HK-2 (cell line): ENCODE measurements around the gene CLDN15.
"Not testable (repeated sequence)": the region's sequence is repeated elsewhere in the genome, so short reads cannot be mapped to it uniquely, and the experiment has no call there.

Experiments used
- DNase-seq: peaks from one replicate; pipeline ENCODE4 v3.0.0-alpha.2; 2018; ENCODE audit not compliant: unreplicated experiment

Gene CLDN15

DNA sequence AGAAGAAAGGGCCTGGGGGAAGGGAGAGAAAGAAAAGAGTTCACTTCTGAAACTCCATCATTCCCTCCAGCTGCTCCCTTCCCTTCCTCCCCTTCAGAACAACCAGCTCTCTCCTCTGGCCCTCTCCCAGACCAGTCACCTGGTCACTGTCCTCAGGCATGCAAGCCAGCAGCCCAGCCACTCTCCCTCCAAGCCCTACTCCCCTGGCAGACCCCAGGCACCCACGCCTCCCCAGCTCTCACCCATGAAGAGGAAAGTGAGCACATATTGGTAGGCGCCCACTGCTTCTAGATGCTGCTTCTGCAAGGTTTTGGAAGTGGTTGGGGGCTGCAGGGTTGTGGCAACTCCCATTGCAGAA, 37.1 kb downstream of the CLDN15 start:
- DNase-seq = no peak

DNA sequence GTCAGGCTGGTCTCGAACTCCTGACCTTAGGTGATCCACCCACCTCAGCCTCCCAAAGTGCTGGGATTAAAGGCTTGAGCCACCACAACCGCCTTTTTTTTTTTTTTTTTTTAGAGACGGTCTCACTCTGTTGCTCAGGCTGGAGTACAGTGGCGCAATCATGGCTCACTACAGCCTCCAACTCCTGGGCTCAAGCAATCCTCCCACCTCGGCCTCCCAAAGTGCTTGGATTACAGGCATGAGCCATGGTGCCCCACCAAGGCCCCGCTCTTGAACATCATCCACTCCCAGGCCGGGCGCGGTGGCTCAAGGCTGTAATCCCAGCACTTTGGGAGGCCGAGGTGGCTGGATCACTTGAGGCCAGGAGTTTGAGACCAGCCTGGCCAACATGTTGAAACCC, 38.1 kb downstream of the CLDN15 start:
- DNase-seq = not testable (repeated sequence)

DNA sequence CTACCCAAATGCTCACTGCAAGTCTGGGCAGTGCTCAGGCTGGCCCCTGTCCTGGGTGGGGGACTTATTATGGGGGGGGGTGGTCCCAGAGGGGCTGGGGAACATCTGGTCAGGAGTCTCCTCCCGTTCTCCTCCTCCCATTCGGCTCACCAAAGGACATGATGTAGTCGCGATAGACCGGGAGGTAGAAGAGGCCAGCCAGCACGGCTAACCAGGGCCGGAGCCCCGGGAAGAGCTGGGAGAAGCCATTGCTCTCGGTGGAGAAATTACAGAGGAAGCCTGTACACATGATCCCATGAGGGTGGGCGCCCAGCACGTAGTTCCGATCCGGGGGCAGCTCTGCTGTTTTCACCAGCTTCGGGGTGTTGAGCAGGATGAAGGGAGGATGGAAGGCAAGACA, 39.1 kb downstream of the CLDN15 start:
- DNase-seq = no peak

DNA sequence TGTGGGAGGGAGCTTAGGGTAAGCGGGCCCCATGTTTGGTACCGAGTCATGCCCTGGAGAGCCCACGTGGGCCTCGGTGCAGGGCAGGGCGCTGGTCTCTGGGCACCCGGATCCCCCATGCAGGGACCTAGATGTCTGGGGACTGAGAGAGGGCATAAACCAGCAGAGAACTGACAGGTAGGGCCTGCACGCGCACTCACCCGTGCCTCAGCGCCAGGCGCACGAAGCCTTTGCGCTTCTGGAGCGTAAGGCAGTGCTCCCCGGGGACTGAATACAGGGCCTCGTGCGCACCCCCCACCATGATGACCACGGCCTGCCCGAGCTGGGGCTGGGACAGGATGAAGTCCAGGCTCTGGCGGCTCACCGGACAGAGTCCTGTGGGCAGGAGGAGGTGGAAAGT, 39.6 kb downstream of the CLDN15 start:
- no peak for DNase-seq

DNA sequence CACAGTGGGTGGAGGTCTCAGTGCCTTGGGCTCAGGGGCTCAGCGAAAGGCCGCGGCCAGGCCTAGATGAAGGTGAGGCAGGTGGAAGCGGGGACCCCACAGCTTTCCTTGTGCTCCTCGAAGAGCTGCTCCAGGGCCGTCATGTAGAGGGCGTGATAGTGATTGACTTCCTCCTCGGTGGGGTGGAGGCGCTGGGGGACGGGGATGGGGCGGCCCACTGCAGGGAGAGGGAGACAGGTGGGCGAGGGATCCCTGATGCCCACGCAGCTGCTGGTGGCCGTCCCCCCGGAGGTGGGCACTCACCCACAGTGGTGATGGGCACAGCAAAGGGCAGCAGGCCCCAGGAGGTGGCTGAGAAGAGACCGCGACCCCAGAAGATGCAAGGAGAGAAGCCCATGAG, 41.7 kb downstream of the CLDN15 start:
- no peak for DNase-seq

DNA sequence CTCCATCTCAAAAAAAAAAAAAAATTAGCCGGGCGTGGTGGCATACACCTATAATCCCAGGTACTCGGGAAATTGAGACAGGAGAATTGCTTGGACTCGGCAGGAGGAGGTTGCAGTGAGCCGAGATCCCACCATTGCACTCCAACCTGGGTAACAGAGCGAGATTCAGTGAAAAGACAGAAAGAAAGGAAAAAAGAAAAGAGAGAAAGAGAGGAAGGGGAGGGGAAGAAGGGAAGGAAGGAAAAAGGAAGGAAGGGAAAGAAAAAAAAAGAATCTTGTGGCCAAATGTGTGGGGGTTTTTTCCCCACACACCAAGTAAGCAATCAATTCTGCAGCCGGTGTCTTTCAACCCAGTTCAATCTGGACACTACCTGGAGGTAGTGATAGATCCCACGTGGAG, 48.5 kb downstream of the CLDN15 start:
- no peak for DNase-seq

DNA sequence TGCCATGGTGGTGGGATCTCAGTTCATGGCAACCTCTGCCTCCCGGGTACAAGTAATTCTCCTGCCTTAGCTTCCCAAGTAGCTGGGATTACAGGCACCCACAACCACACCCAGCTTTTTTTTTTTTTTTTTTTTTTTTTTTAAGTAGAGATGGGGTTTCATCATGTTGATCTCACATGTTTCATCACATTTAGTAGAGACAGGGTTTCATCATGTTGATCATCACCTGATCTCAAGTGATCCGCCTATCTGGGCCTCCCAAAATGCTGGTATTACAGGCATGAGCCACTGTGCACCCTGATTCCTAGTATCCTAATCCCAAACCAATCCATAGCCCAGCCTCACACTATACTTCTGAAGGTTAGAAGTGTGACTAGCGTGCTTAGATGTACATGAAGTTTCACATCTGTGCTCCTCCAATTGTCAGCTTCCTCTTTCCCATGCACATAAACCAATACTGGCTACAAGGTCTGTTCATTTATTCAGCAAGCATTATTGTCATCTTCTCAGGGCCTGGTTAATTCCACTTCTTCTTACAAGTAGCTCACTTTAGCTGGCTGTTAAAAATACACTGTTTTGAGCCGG, 50.7 kb downstream of the CLDN15 start:
- no peak for DNase-seq

DNA sequence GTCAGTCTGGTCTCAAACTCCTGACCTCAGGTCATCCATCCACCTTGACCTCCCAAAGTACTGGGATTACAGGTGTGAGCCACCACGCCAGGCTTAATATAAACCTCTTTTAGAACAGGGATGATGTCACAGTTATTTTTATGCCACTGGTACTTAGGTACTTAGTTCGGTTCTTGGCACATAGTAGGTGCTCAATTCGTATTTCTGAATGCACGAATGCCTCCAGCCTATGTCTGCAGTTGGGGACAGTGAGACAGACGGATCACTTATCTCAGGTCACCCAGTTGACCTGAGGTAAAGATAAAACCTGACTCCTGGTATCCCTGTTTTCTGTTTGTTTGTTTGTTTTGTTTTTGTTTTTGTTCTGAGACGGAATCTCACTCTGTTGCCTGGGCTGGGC, 51.4 kb downstream of the CLDN15 start:
- DNase-seq = no peak

DNA sequence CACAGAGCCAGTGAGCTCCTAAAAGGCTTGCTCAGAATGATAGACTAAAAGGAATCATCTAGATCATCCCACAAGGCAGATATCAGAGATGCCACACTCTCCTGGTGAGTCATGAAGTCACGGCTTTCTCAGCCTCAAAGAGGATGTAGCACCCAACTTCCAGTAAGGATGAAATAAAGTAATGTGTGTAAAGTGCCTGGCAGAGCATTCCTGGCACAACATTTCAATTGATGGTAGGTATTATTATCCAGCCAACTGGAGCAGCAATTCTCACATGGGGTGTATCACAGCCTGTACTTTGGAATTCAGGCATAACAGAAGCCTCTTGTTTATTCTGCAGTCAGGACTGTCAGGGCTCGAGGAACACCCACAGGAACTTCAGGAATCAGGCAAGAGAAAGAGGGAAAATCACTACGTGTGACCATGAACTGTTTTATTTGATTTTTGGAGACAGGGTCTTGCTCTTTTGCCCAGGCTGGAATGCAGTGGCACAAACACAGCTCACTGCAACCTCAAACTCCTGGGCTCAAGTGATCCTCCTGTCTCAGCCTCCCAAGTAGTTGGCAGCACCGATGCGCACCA, 52.3 kb downstream of the CLDN15 start:
- no peak for DNase-seq
